ENCODE data around the gene TCF4.

TCF4 gene

GRCh38 chr18:55256226-55256928 lies 331.6 kb downstream of the TCF4 start:
- DNase-seq (ENCODE audit: low read depth): peak; percentile 13

GRCh38 chr18:55253814-55254213 lies 334.2 kb downstream of the TCF4 start:
- H3K4me3 ChIP-seq (ENCODE audit: low read length): no peak overlapping the region
- TF ChIP-seq CTCF (IDR thresholded peaks at IDR 0.05; ENCODE audit: insufficient read depth, low read depth, low read length, missing control alignments): no peak
- DNase-seq (ENCODE audit: low read depth): no peak

More at GRCh38 chr18:55256226-55256928, 331.6 kb downstream of the TCF4 start:
- no peak overlapping the region for H3K4me3 ChIP-seq (ENCODE audit: low read length)
- TF ChIP-seq CTCF (IDR thresholded peaks at IDR 0.05; ENCODE audit: insufficient read depth, low read depth, low read length, missing control alignments): no peak

GRCh38 chr18:55252901-55253300 lies 335.1 kb downstream of the TCF4 start:
- no peak for DNase-seq (ENCODE audit: low read depth)
- no peak for TF ChIP-seq CTCF (IDR thresholded peaks at IDR 0.05; ENCODE audit: insufficient read depth, low read depth, low read length, missing control alignments)
- H3K4me3 ChIP-seq (ENCODE audit: low read length): no peak overlapping the region

- no peak overlapping the region for H3K4me3 ChIP-seq (ENCODE audit: low read length)
- no peak for TF ChIP-seq CTCF (IDR thresholded peaks at IDR 0.05; ENCODE audit: insufficient read depth, low read depth, low read length, missing control alignments)
- DNase-seq (ENCODE audit: low read depth): no peak
Observed at GRCh38 chr18:55252053-55252675, 335.8 kb downstream of the TCF4 start.

- DNase-seq (ENCODE audit: low read depth): peak; percentile 53
- no peak overlapping the region for H3K4me3 ChIP-seq (ENCODE audit: low read length)
- no peak for TF ChIP-seq CTCF (IDR thresholded peaks at IDR 0.05; ENCODE audit: insufficient read depth, low read depth, low read length, missing control alignments)
Observed at GRCh38 chr18:55251254-55251971, 336.6 kb downstream of the TCF4 start.

- DNase-seq (ENCODE audit: low read depth): no peak
Observed at GRCh38 chr18:55250768-55251173, 337.2 kb downstream of the TCF4 start.

More at GRCh38 chr18:55250768-55251173, 337.2 kb downstream of the TCF4 start:
- no peak for TF ChIP-seq CTCF (IDR thresholded peaks at IDR 0.05; ENCODE audit: insufficient read depth, low read depth, low read length, missing control alignments)
- H3K4me3 ChIP-seq (ENCODE audit: low read length): no peak overlapping the region

All from epithelial cell of esophagus (primary cell).